Testis (tissue), 3 donors: ENCODE data around the gene SRPX2. TPM values are rescaled to one million over a fixed set of nuclear protein-coding genes. Genes with fewer than 3 reads are reported as not detected.

Experiments used
- DNase-seq: peaks from one replicate; pipeline ENCODE4 v3.0.0-alpha.2; 2019
- H3K27ac ChIP-seq, 2 donors: fragments of 200-600 bp; sonication (generic); one replicate each; pipeline ENCODE4 v1.5.1; 2019
- H3K27me3 ChIP-seq: fragments of 200-600 bp; sonication (generic); one replicate; pipeline ENCODE4 v1.5.1; 2019
- H3K36me3 ChIP-seq: fragments of 200-600 bp; sonication (generic); one replicate; pipeline ENCODE4 v1.5.1; 2017; ENCODE audit warnings: low read depth; ENCODE audit errors: missing control alignments
- H3K4me1 ChIP-seq: fragments of 200-600 bp; sonication (generic); one replicate; pipeline ENCODE4 v1.5.1; 2019
- H3K4me3 ChIP-seq, 2 donors: fragments of 200-600 bp; sonication (generic); one replicate each; pipeline ENCODE4 v1.5.1; 2017 to 2019
- H3K9me3 ChIP-seq: fragments of 200-600 bp; sonication (generic); one replicate; pipeline ENCODE4 v1.5.1; 2017
- POLR2A ChIP-seq: fragments of 450-650 bp; IDR thresholded peaks from one replicate; pipeline ENCODE4 v1.6.1; 2017; ENCODE audit warnings: antibody characterized with exemption, mild to moderate bottlenecking, moderate library complexity
- WGBS, 2 donors: methylation state at CpG; one replicate each; pipeline ENCODE4 v1.1.5; 2018; 5-methylcytosine and 5-hydroxymethylcytosine counted together
- intact Hi-C: fragments of 100-400 bp; cut with DNase I; formaldehyde crosslinking; loops from one replicate; pipeline ENCODE4 v1.15.1; 2023; ENCODE audit warnings: low total_unique reads
- polyA plus RNA-seq: library from polyadenylated mRNA; stranded (reverse); fragments of 350-450 nt; fragmentation: Illumina TruSeq; extraction: RNeasy Lipid Tissue Mini Kit (QIAGEN cat#74804); gene quantifications from one replicate; pipeline ENCODE4 v1.2.3, GENCODE V29; 2014; ENCODE audit warnings: low read depth, low replicate concordance; ENCODE audit not compliant: insufficient read depth
- total RNA-seq, 2 donors: library from RNA; depleted of rRNA; stranded (reverse); fragments of >200 nt; gene quantifications; one replicate each; pipeline ENCODE4 v1.2.3, GENCODE V29; 2016
- TF ChIP-seq, protein P1 (sequence below), 3 experiments: fragments of 450-650 bp in 2 of 3; fragments of 200-600 bp in 1 of 3; sonication (generic) in 1 of 3; IDR thresholded peaks; one replicate each; pipeline ENCODE4 v1.5.1; 2016 to 2019; ENCODE audit warnings: antibody characterized with exemption in 3 of 3, mild to moderate bottlenecking in 2 of 3, moderate library complexity in 1 of 3

The SRPX2 gene
- total and polyA plus RNA-seq, 3 donors from 2014 or later = 1.4 to 8.3 (median 5.0) TPM

DNA sequence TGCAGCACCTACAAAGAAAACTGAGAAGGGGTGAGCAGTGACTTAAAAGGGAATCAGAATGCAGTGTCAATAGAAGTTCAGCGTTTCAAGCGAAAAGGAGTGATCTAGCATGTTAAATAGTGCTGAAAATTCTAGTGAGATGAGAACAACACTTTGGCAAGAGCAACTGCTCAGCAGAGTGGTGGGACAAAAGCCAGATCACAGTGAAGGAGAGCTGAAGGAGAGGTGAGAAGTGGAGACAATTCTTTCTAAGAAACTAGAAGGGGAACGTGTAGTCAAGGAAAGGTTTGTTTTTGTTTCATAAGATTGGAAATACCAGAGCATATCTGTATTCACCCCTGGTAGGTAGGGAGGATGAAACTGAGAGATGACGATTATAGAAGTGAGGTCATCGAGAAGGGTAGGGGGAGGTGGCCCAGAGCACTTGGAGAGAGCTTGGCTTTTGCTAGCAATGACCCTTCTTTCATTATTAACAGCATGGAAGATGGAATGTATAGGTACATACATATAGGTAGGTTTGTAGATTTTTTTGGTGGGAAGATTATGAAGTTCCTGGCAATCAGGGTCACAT, 33.7 kb downstream of the SRPX2 start:
- H3K27ac ChIP-seq = no peak overlapping the region

GRCh38 chrX:100680756-100681155, 36.8 kb downstream of the SRPX2 start:
- WGBS, 2 donors = 61 to 65% methylated on average over 2 of the region's 2 CpGs
- TF ChIP-seq, protein P1, sequence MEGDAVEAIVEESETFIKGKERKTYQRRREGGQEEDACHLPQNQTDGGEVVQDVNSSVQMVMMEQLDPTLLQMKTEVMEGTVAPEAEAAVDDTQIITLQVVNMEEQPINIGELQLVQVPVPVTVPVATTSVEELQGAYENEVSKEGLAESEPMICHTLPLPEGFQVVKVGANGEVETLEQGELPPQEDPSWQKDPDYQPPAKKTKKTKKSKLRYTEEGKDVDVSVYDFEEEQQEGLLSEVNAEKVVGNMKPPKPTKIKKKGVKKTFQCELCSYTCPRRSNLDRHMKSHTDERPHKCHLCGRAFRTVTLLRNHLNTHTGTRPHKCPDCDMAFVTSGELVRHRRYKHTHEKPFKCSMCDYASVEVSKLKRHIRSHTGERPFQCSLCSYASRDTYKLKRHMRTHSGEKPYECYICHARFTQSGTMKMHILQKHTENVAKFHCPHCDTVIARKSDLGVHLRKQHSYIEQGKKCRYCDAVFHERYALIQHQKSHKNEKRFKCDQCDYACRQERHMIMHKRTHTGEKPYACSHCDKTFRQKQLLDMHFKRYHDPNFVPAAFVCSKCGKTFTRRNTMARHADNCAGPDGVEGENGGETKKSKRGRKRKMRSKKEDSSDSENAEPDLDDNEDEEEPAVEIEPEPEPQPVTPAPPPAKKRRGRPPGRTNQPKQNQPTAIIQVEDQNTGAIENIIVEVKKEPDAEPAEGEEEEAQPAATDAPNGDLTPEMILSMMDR (IDR thresholded peaks at IDR 0.05) = no peak
- no peak for TF ChIP-seq POLR2A
- DNase-seq = no peak
- no peak overlapping the region for H3K4me3 ChIP-seq
- no peaks in the 10 kb centered on the region for H3K9me3 ChIP-seq
- H3K4me1 ChIP-seq = no peaks in the 10 kb centered on the region
- H3K27me3 ChIP-seq = no peaks in the 10 kb centered on the region
- intact Hi-C loops = no loop called here
- H3K36me3 ChIP-seq = no peaks in the 10 kb centered on the region
- H3K27ac ChIP-seq = no peak overlapping the region

More for the DNA sequence above, 33.7 kb downstream of the SRPX2 start:
- DNase-seq = no peak
- Histone ChIP-seq H3K36me3 (no peaks in the 10 kb centered on the region), H3K9me3 (no peaks in the 10 kb centered on the region), H3K4me1 (no peaks in the 10 kb centered on the region), H3K4me3 (no peak overlapping the region), H3K27me3 (no peaks in the 10 kb centered on the region)
- intact Hi-C loops = no loop called here
- TF ChIP-seq POLR2A = no peak
- TF ChIP-seq, protein P1 (IDR thresholded peaks at IDR 0.05) = no peak
- 54 to 72% methylated on average over 5 of the region's 5 CpGs for WGBS, 2 donors

DNA sequence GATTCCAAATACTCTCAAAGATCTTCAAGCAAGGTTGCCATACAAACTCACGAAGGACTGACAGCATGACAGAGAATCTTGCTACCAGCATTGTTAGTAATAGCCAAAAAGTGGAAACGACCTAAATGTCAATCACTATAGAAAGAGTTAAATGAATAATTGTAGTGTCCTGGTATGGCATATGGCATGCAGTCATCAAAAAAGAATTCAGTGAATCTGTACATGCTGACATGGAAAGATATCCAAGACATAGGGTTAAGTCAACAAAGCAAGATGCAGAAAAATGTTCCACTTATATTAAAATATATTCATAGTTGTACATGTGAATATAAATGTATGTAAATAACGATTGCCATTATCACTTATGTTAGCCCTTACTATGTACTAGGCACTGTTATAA, 37.6 kb downstream of the SRPX2 start:
- TF ChIP-seq, protein P1 (IDR thresholded peaks at IDR 0.05) = no peak
- no peak for TF ChIP-seq POLR2A
- DNase-seq = no peak
- Histone ChIP-seq H3K27ac (no peak overlapping the region), H3K9me3 (no peaks in the 10 kb centered on the region), H3K4me3 (no peak overlapping the region), H3K4me1 (no peaks in the 10 kb centered on the region), H3K36me3 (no peaks in the 10 kb centered on the region), H3K27me3 (no peaks in the 10 kb centered on the region)
- 88 to 96% methylated on average over 3 of the region's 3 CpGs for WGBS, 2 donors
- intact Hi-C loops = no loop called here

DNA sequence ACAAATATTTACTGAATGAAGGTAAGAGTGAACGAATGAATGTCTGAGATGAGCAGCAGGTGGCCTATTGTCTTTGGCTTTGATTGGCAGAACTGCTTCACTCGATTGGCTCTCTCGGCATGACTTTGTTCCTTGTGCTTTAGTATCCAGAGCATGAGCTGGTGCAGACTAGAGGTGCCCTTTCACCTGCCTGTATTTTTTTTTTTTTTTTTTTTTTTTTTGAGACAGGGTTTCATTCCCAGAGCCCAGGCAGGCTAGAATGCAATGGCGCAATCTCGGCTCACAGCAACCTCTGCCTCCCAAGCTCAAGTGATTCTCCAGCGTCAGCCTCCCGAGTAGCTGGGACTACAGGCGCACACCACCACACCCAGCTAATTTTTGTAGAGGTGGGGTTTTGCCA, 38.9 kb downstream of the SRPX2 start:
- no peak for DNase-seq
- Histone ChIP-seq H3K27ac (no peak overlapping the region), H3K9me3 (no peaks in the 10 kb centered on the region), H3K27me3 (no peaks in the 10 kb centered on the region), H3K4me1 (no peaks in the 10 kb centered on the region), H3K36me3 (no peaks in the 10 kb centered on the region), H3K4me3 (no peak overlapping the region)
- WGBS, 2 donors = 89 to 96% methylated on average over 6 of the region's 8 CpGs
- TF ChIP-seq, protein P1 (IDR thresholded peaks at IDR 0.05) = no peak
- no peak for TF ChIP-seq POLR2A
- intact Hi-C loops = no loop called here
